ENCODE results near the gene SKAP1. TPM values are rescaled to one million over a fixed set of nuclear protein-coding genes. Genes with fewer than 3 reads are reported as not detected.
"Not testable (repeated sequence)": the region's sequence is repeated elsewhere in the genome, so short reads cannot be mapped to it uniquely, and the experiment has no call there.

The SKAP1 gene
- total and polyA plus RNA-seq, 11 donors = 0.25 to 5.3 (median 0.38) TPM; not detected in 6

GRCh38 chr17:48191362-48191761 is 238.7 kb downstream of the SKAP1 start:
- H3K27me3 ChIP-seq = peaks cover 0 to 69% (median 16%) of the 10 kb centered on the region in 9 donors

DNA sequence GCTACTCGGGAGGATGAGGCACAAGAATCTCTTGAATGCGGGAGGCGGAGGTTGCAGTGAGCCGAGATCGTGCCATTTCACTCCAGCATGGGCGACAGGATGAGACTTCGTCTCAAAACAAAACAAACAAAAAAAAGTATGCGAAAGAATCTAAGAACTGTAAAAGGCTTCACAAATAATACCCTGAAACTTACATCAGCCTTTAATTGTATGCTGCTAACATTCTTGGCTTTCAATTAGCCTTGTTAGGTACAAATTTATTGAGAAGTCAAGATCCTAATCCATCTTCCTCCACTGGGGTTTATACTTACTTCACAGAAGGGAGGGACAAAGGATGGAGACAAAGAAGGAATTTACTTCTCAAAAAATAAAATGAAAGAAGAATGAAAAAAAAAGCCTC is 239.1 kb downstream of the SKAP1 start:
- ATAC-seq (no peak), DNase-seq (no peak)
- no peaks in the 10 kb centered on the region for H3K4me1 ChIP-seq
- no peaks in the 10 kb centered on the region for H3K36me3 ChIP-seq
- TF ChIP-seq CTCF (IDR thresholded peaks at IDR 0.05) (no peak), POLR2A (IDR thresholded peaks at IDR 0.05) (no peak)
- H3K4me3 ChIP-seq = no peak overlapping the region
- no peaks in the 10 kb centered on the region for H3K9me3 ChIP-seq
- WGBS, 4 donors = 88 to 93% (median 91%) methylated on average over 8 of the region's 8 CpGs
- intact Hi-C loops (cut with DNase I) = no loop called here
- H3K27ac ChIP-seq = no peak overlapping the region
- H3K27me3 ChIP-seq = peaks cover 0 to 72% (median 14%) of the 10 kb centered on the region in 9 donors

More at GRCh38 chr17:48191362-48191761, 238.7 kb downstream of the SKAP1 start:
- no peak overlapping the region for H3K27ac ChIP-seq
- H3K9me3 ChIP-seq = no peaks in the 10 kb centered on the region
- ATAC-seq = no peak
- H3K4me1 ChIP-seq = no peaks in the 10 kb centered on the region
- no peak overlapping the region for H3K4me3 ChIP-seq
- TF ChIP-seq POLR2A (IDR thresholded peaks at IDR 0.05) = no peak
- no peak for TF ChIP-seq CTCF (IDR thresholded peaks at IDR 0.05)
- intact Hi-C loops (cut with DNase I) = no loop called here
- 85 to 93% (median 88%) methylated on average over 1 of the region's 1 CpG for WGBS, 4 donors
- no peak for DNase-seq
- no peaks in the 10 kb centered on the region for H3K36me3 ChIP-seq

DNA sequence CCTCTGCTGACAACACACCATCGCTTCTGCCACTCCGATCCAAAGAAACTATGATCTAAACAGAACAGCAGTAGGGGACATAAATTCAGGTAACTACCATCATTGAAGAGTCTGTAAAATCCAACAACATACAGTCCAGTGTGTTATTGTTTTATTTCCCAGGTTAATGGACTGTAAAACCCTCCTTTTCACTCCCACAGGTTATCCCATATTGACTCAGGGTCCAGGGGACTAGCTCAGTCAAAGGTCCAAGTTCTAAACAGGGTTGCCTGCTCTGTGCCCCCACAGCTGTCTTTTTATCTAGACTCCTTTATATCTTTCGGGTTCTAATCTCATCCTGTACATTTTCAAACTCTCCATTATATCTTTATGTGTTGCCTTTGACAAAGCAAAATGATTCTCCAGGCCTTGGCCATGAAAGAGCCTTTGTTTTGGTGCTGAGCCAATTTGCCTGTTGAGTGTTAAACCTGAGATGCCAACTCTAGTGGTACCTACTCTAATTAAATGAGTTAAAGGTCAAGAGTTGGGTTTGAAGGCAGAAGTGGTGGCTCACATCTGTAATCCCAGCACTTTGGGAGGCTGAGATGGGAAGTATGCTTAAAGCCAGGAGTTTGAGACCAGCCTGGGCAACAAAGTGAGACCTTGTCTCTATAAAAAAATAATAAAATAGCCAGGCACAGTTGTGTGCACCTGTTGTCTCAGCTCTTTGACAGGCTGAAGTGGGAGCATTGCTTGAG is 242.0 kb downstream of the SKAP1 start:
- H3K36me3 ChIP-seq = no peaks in the 10 kb centered on the region
- H3K9me3 ChIP-seq = no peaks in the 10 kb centered on the region
- no peak overlapping the region for H3K27ac ChIP-seq
- H3K4me1 ChIP-seq = no peaks in the 10 kb centered on the region
- ATAC-seq (no peak), DNase-seq (no peak)
- intact Hi-C loops (cut with DNase I) = no loop called here
- H3K27me3 ChIP-seq = peaks cover 0 to 76% (median 17%) of the 10 kb centered on the region in 9 donors
- H3K4me3 ChIP-seq = no peak overlapping the region
- no peak for TF ChIP-seq POLR2A (IDR thresholded peaks at IDR 0.05)
- no peak for TF ChIP-seq CTCF (IDR thresholded peaks at IDR 0.05)
- 71 to 85% (median 81%) methylated on average over 3 of the region's 3 CpGs for WGBS, 4 donors

DNA sequence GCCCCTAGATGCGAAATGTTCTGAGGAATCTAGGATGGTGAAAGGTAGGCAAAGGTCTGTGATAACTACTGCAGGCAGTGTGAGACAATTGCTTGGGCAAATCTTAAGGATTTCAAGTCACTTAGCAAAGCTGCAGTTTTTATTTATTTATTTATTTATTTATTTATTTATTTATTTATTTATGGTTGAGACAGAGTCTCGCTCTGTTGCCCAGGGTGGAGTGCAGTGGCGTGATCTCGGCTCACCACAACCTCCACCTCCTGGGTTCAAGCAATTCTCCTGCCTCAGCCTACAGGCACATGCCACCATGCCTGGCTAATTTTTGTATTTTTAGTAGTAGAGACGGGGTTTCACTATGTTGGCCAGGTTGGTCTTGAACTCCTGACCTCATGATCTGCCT is 243.7 kb downstream of the SKAP1 start:
- H3K9me3 ChIP-seq; intact Hi-C loops (cut with DNase I); H3K36me3 ChIP-seq; DNase-seq; H3K4me1 ChIP-seq; H3K4me3 ChIP-seq; ATAC-seq; H3K27ac ChIP-seq: not testable (repeated sequence)
- H3K27me3 ChIP-seq = peaks cover 0 to 80% (median 17%) of the 10 kb centered on the region in 9 donors
- 91 to 96% (median 94%) methylated on average over 5 of the region's 5 CpGs for WGBS, 4 donors

DNA sequence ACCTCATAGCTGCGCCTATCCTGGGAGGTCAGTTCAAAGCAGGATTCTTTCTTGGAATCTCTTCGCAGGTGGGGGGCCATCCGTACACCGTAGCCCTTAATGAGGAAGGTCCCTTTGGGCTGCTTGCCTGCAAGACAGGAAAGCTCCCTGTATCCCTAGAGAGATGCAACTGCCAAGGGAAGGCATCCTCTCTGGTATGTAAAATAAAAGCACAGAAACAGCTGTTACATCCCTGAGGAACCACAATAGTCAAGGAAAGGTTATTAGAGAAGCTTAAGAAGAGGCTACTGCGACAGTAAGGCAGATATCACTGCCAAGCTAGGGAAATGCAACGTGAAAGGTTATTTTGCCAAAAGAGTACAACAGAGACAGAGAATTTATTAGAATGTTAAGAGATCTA is 245.3 kb downstream of the SKAP1 start:
- H3K9me3 ChIP-seq = no peaks in the 10 kb centered on the region
- DNase-seq = no peak
- no peak for ATAC-seq
- peaks cover 0 to 89% (median 12%) of the 10 kb centered on the region in 9 donors for H3K27me3 ChIP-seq
- no peak overlapping the region for H3K27ac ChIP-seq
- no peak overlapping the region for H3K4me3 ChIP-seq
- intact Hi-C loops (cut with DNase I) = no loop called here
- TF ChIP-seq CTCF (IDR thresholded peaks at IDR 0.05) (no peak), POLR2A (IDR thresholded peaks at IDR 0.05) (no peak)
- H3K36me3 ChIP-seq = no peaks in the 10 kb centered on the region
- WGBS, 4 donors = 42 to 52% (median 49%) methylated on average over 6 of the region's 6 CpGs
- no peaks in the 10 kb centered on the region for H3K4me1 ChIP-seq

Data from heart left ventricle (tissue), 16 donors.